Measurements from ENCODE around the gene SCN3B.

The SCN3B gene

GRCh38 chr11:123588117-123588863, 66.1 kb downstream of the SCN3B start:
- no peak overlapping the region for H3K27ac ChIP-seq
- TF ChIP-seq CTCF (conservative IDR thresholded peaks at IDR 0.05) (no peak), ZFX (IDR thresholded peaks at IDR 0.05) (no peak)

- H3K27ac ChIP-seq: no peak overlapping the region
- TF ChIP-seq ZFX (IDR thresholded peaks at IDR 0.05) (no peak), CTCF (conservative IDR thresholded peaks at IDR 0.05) (no peak)
Observed at GRCh38 chr11:123587559-123587958, 66.9 kb downstream of the SCN3B start.

GRCh38 chr11:123587044-123587443, 67.4 kb downstream of the SCN3B start:
- H3K27ac ChIP-seq: no peak overlapping the region
- TF ChIP-seq CTCF (conservative IDR thresholded peaks at IDR 0.05) (no peak), ZFX (IDR thresholded peaks at IDR 0.05) (no peak)

GRCh38 chr11:123586568-123586967, 67.9 kb downstream of the SCN3B start:
- H3K27ac ChIP-seq: no peak overlapping the region
- TF ChIP-seq ZFX (IDR thresholded peaks at IDR 0.05) (no peak), CTCF (conservative IDR thresholded peaks at IDR 0.05) (no peak)

- H3K27ac ChIP-seq: no peak overlapping the region
Observed at GRCh38 chr11:123585706-123586105, 68.7 kb downstream of the SCN3B start.

GRCh38 chr11:123585206-123585605, 69.2 kb downstream of the SCN3B start:
- TF ChIP-seq CTCF (conservative IDR thresholded peaks at IDR 0.05): no peak
- no peak for TF ChIP-seq ZFX (IDR thresholded peaks at IDR 0.05)
- 0 out of 2 replicates have a peak overlapping the region, but pooled peaks have one; percentile 5 for H3K27ac ChIP-seq

More at GRCh38 chr11:123585706-123586105, 68.7 kb downstream of the SCN3B start:
- TF ChIP-seq ZFX (IDR thresholded peaks at IDR 0.05) (no peak), CTCF (conservative IDR thresholded peaks at IDR 0.05) (no peak)

- 0 out of 2 replicates have a peak overlapping the region, but pooled peaks have one; percentile 5 for H3K27ac ChIP-seq
- TF ChIP-seq CTCF (conservative IDR thresholded peaks at IDR 0.05) (no peak), ZFX (IDR thresholded peaks at IDR 0.05) (no peak)
Observed at GRCh38 chr11:123584737-123585136, 69.7 kb downstream of the SCN3B start.

Measured in C4-2B (cell line).